H9 (cell line): ENCODE data around the gene ARHGDIA. TPM values are rescaled to one million over a fixed set of nuclear protein-coding genes. Genes with fewer than 3 reads are reported as not detected.

Source experiments
- DNase-seq: peaks from one replicate; pipeline ENCODE4 v3.0.0-alpha.2; 2017
- H2AFZ ChIP-seq: one replicate; pipeline ENCODE4 v1.6.1; 2013; ENCODE audit warnings: mild to moderate bottlenecking, low read length, control low read depth, moderate library complexity
- H2AK5ac ChIP-seq: 2 replicates; pipeline ENCODE4 v1.6.1; 2013; ENCODE audit warnings: low read length, control low read depth, mixed read lengths; ENCODE audit not compliant: insufficient read length
- H2BK120ac ChIP-seq: one replicate; pipeline ENCODE4 v1.6.1; 2013; ENCODE audit warnings: low read depth, mild to moderate bottlenecking, low read length, control low read depth, inconsistent platforms; ENCODE audit not compliant: poor library complexity, severe bottlenecking
- H2BK12ac ChIP-seq: 2 replicates; pipeline ENCODE4 v1.6.1; 2013; ENCODE audit warnings: low read length, control low read depth, mixed read lengths, low read depth; ENCODE audit not compliant: insufficient read length
- H2BK15ac ChIP-seq: 2 replicates; pipeline ENCODE4 v1.6.1; 2013; ENCODE audit warnings: low read depth, low read length, control low read depth
- H2BK20ac ChIP-seq: one replicate; pipeline ENCODE4 v1.6.1; 2013; ENCODE audit warnings: low read depth, mild to moderate bottlenecking, low read length, control low read depth, inconsistent platforms; ENCODE audit not compliant: poor library complexity, severe bottlenecking
- H2BK5ac ChIP-seq: 2 replicates; pipeline ENCODE4 v1.6.1; 2013; ENCODE audit warnings: low read length, control low read depth, mixed read lengths; ENCODE audit not compliant: insufficient read length
- H3K14ac ChIP-seq: 2 replicates; pipeline ENCODE4 v1.6.1; 2013; ENCODE audit warnings: low read length, control low read depth; ENCODE audit not compliant: insufficient read depth
- H3K18ac ChIP-seq: 2 replicates; pipeline ENCODE4 v1.6.1; 2013; ENCODE audit warnings: low read depth, mild to moderate bottlenecking, mixed read lengths, low read length, control low read depth; ENCODE audit not compliant: insufficient read length
- H3K23ac ChIP-seq: 2 replicates; pipeline ENCODE4 v1.6.1; 2013; ENCODE audit warnings: low read length, control low read depth, mixed read lengths, low read depth; ENCODE audit not compliant: insufficient read length
- H3K23me2 ChIP-seq: 2 replicates; pipeline ENCODE4 v1.6.1; 2013; ENCODE audit warnings: low read depth, mild to moderate bottlenecking, mixed read lengths, low read length, control low read depth; ENCODE audit not compliant: insufficient read length, poor library complexity, severe bottlenecking
- H3K27ac ChIP-seq: 2 replicates; pipeline ENCODE4 v1.5.1; 2013; ENCODE audit warnings: low read length, control low read depth, mixed read lengths, low read depth; ENCODE audit not compliant: insufficient read length
- H3K27me3 ChIP-seq: 2 replicates; pipeline ENCODE4 v1.6.1; 2013; ENCODE audit warnings: low read length, control low read depth, inconsistent platforms; ENCODE audit not compliant: insufficient read depth
- H3K4ac ChIP-seq: 2 replicates; pipeline ENCODE4 v1.6.1; 2013; ENCODE audit warnings: low read depth, mild to moderate bottlenecking, control low read depth, inconsistent platforms, low read length, moderate library complexity
- H3K4me1 ChIP-seq: 2 replicates; pipeline ENCODE4 v1.6.1; 2013; ENCODE audit warnings: low read length, control low read depth, inconsistent platforms; ENCODE audit not compliant: insufficient read depth
- H3K4me2 ChIP-seq: 2 replicates; pipeline ENCODE4 v1.6.1; 2013; ENCODE audit warnings: low read length, control low read depth, mixed read lengths; ENCODE audit not compliant: insufficient read length, insufficient read depth
- H3K56ac ChIP-seq: 2 replicates; pipeline ENCODE4 v1.6.1; 2013; ENCODE audit warnings: low read depth, mild to moderate bottlenecking, mixed read lengths, low read length, control low read depth; ENCODE audit not compliant: insufficient read length
- H3K79me1 ChIP-seq: 2 replicates; pipeline ENCODE4 v1.6.1; 2013; ENCODE audit warnings: low read depth, mild to moderate bottlenecking, moderate library complexity, low read length, control low read depth, inconsistent platforms; ENCODE audit not compliant: insufficient read depth, poor library complexity, severe bottlenecking
- H3K79me2 ChIP-seq: 2 replicates; pipeline ENCODE4 v1.6.1; 2013; ENCODE audit warnings: low read length, control low read depth, inconsistent platforms; ENCODE audit not compliant: insufficient read depth
- H3K9ac ChIP-seq: 2 replicates; pipeline ENCODE4 v1.6.1; 2013; ENCODE audit warnings: low read length, control low read depth, mixed read lengths; ENCODE audit not compliant: insufficient read length; ENCODE audit errors: extremely low read depth
- H3K9me3 ChIP-seq: one replicate; pipeline ENCODE4 v1.6.1; 2013; ENCODE audit warnings: low read depth, low read length, inconsistent platforms; ENCODE audit not compliant: control insufficient read depth
- H3T11ph ChIP-seq: one replicate; pipeline ENCODE4 v1.6.1; 2013; ENCODE audit warnings: mild to moderate bottlenecking, low read length, control low read depth, inconsistent platforms
- H4K20me1 ChIP-seq: one replicate; pipeline ENCODE4 v1.6.1; 2013; ENCODE audit not compliant: control insufficient read depth, insufficient read length, insufficient read depth
- H4K5ac ChIP-seq: 2 replicates; pipeline ENCODE4 v1.6.1; 2013; ENCODE audit warnings: low read depth, mild to moderate bottlenecking, mixed read lengths, low read length, control low read depth; ENCODE audit not compliant: insufficient read length
- H4K8ac ChIP-seq: replicated peaks from 2 replicates; pipeline ENCODE4 v1.6.1; 2013; ENCODE audit warnings: low read length, control low read depth, mixed read lengths, low read depth; ENCODE audit not compliant: insufficient read length
- H4K91ac ChIP-seq: 2 replicates; pipeline ENCODE4 v1.6.1; 2013; ENCODE audit warnings: low read depth, mild to moderate bottlenecking, moderate library complexity, mixed read lengths, low read length, control low read depth; ENCODE audit not compliant: insufficient read length
- H3K27ac Mint-ChIP-seq, 3 experiments: 2 replicates in 2 of 3; 3 replicates in 1 of 3; pipeline ENCODE4 v1.8.0; 2020 to 2021; ENCODE audit warnings: mixed read lengths in 3 of 3, mild to moderate bottlenecking in 1 of 3, moderate library complexity in 1 of 3
- H3K27me3 Mint-ChIP-seq: 2 replicates; pipeline ENCODE4 v1.8.0; 2021; ENCODE audit warnings: low read depth, mild to moderate bottlenecking, moderate library complexity, mixed read lengths
- H3K36me3 Mint-ChIP-seq, 3 experiments: 2 replicates in 2 of 3; 3 replicates in 1 of 3; pipeline ENCODE4 v1.8.0; 2020 to 2021; ENCODE audit warnings: low read depth in 3 of 3, mixed read lengths in 3 of 3; ENCODE audit not compliant: insufficient read depth in 1 of 3
- H3K4me1 Mint-ChIP-seq, 2 experiments: 2 replicates each; pipeline ENCODE4 v1.8.0; 2020; ENCODE audit warnings: mixed read lengths in 2 of 2
- H3K4me3 Mint-ChIP-seq, 2 experiments: 2 replicates in 1 of 2; 3 replicates in 1 of 2; pipeline ENCODE4 v1.8.0; 2020 to 2021; ENCODE audit warnings: mild to moderate bottlenecking in 2 of 2, mixed read lengths in 2 of 2, moderate library complexity in 1 of 2
- H3K9me3 Mint-ChIP-seq, 2 experiments: 2 replicates in 1 of 2; 3 replicates in 1 of 2; pipeline ENCODE4 v1.8.0; 2020; ENCODE audit warnings: mild to moderate bottlenecking in 2 of 2, mixed read lengths in 2 of 2, moderate library complexity in 1 of 2
- WGBS: extraction: QIAGEN DNeasy Blood & Tissue Kit; methylation state at CpG from one replicate; pipeline ENCODE4 v1.1.7; 2013; ENCODE audit warnings: missing lambda C conversion rate, low lambda C conversion rate, mixed read lengths; ENCODE audit not compliant: insufficient read length; ENCODE audit errors: extremely low coverage; 5-methylcytosine and 5-hydroxymethylcytosine counted together
- total RNA-seq: library from RNA; stranded (reverse); gene quantifications from 2 replicates; pipeline ENCODE4 v1.2.1, GENCODE V29; 2021
- TF ChIP-seq, protein P1 (sequence below): fragments of 200-600 bp; sonication (generic); conservative IDR thresholded peaks from 3 replicates; pipeline ENCODE4 v1.8.0; 2021; ENCODE audit warnings: antibody characterized with exemption, mild to moderate bottlenecking

ARHGDIA gene
- total RNA-seq, 1 experiment from 2014 or later: 247 TPM

DNA sequence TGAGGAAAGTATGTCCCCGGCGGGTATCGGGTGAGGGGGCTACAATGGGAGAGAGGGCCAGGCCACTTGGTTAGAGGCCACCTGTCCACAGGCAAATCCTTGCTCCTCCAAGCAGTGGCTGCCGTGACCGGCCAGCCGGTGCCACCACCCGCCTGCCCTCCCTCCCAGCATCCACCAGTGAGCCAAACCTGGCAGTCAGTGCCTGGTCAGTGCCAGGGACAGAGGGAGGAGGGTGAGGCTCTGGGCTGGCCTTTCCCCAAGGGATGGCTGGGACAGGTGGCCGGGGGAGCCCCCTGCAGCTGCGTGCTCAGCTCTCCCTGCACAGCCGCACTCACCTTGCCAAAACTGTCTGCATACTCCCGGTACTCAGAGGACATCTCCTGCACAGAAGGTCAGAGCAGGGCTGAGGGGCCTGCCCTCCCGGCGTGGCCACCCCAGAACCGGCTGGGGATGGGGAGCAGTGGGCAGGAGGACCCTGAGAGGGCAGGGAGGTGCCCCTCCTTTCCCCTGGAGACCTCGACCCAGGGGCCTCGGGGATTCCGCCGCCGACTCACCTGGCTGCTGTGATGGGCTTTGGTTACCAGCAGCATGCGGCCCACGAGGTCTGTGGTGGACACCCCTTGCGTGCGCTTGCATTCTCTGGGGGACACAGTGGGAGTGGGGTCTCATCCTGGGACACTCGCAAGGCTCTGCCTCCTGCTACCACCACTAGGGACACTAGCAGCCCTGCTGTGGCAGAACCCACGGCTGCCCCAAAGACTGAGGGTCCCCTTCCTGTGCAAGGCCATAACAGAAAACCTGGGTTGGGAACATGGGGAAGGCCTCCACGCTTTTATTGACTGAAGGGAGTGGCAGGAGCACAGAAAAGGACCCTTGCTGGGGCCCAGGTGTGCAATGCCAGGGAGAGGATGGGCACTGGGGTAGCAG lies 36.3 kb upstream of the ARHGDIA start:
- no peak overlapping the region for H3K27ac Mint-ChIP-seq
- no peak overlapping the region for H3K18ac ChIP-seq
- H3K23me2 ChIP-seq: peaks cover 7% of the 10 kb centered on the region
- H3K4me2 ChIP-seq: no peak overlapping the region
- H2BK15ac ChIP-seq: no peak overlapping the region
- no CpG with 5 or more reads among the region's 26 CpGs for WGBS
- H3K79me1 ChIP-seq: no peaks in the 10 kb centered on the region
- H2BK20ac ChIP-seq: no peak overlapping the region
- H2AFZ ChIP-seq: no peak overlapping the region
- no peaks in the 10 kb centered on the region for H3K27me3 ChIP-seq
- H3K9me3 ChIP-seq: no peaks in the 10 kb centered on the region
- H3K23ac ChIP-seq: no peak overlapping the region
- no peaks in the 10 kb centered on the region for H4K20me1 ChIP-seq
- no peak overlapping the region for H2AK5ac ChIP-seq
- TF ChIP-seq, protein P1, sequence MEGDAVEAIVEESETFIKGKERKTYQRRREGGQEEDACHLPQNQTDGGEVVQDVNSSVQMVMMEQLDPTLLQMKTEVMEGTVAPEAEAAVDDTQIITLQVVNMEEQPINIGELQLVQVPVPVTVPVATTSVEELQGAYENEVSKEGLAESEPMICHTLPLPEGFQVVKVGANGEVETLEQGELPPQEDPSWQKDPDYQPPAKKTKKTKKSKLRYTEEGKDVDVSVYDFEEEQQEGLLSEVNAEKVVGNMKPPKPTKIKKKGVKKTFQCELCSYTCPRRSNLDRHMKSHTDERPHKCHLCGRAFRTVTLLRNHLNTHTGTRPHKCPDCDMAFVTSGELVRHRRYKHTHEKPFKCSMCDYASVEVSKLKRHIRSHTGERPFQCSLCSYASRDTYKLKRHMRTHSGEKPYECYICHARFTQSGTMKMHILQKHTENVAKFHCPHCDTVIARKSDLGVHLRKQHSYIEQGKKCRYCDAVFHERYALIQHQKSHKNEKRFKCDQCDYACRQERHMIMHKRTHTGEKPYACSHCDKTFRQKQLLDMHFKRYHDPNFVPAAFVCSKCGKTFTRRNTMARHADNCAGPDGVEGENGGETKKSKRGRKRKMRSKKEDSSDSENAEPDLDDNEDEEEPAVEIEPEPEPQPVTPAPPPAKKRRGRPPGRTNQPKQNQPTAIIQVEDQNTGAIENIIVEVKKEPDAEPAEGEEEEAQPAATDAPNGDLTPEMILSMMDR: peak; percentile 15; the same call in 2 of the 3 replicates
- no peak overlapping the region for H2BK120ac ChIP-seq
- no peaks in the 10 kb centered on the region for H3K9me3 Mint-ChIP-seq
- H3K14ac ChIP-seq: no peak overlapping the region
- no peak overlapping the region for H4K91ac ChIP-seq
- H4K8ac ChIP-seq: no peak overlapping the region
- no peak for DNase-seq
- no peaks in the 10 kb centered on the region for H3K79me2 ChIP-seq
- no peak overlapping the region for H3K56ac ChIP-seq
- no peak overlapping the region for H3T11ph ChIP-seq
- H3K4me1 ChIP-seq: no peaks in the 10 kb centered on the region
- H3K4me1 Mint-ChIP-seq: peaks cover 0 to 2% of the 10 kb centered on the region in 2 experiments; a peak in 2 of 4 replicates
- H3K4ac ChIP-seq: no peak overlapping the region
- no peaks in the 10 kb centered on the region; the same call in 1 of the 2 replicates for H3K27me3 Mint-ChIP-seq
- H3K4me3 Mint-ChIP-seq: no peak overlapping the region
- no peak overlapping the region for H3K27ac ChIP-seq
- H3K9ac ChIP-seq: no peak overlapping the region
- no peak overlapping the region for H2BK5ac ChIP-seq
- no peak overlapping the region for H4K5ac ChIP-seq
- H2BK12ac ChIP-seq: no peak overlapping the region
- H3K36me3 Mint-ChIP-seq: peaks cover 0 to 12% (median 4%) of the 10 kb centered on the region in 3 experiments; a peak in 4 of 7 replicates
